IMR-90 (cell line): ENCODE measurements around the gene FBXW8. TPM values are rescaled to one million over a fixed set of nuclear protein-coding genes. Genes with fewer than 3 reads are reported as not detected.

Source experiments
- ATAC-seq: fragments of 200-7000 bp; cut with Tn5 transposase; 2 replicates; pipeline ENCODE4 v1.9.1; 2020; ENCODE audit warnings: low read depth, mild to moderate bottlenecking, moderate library complexity
- BruUV-seq: library from RNA; stranded (reverse); fragments of 400-500 nt; replicated peaks from 2 replicates; lab custom pipeline; 2021; lab: Mats Ljungman, UMichigan
- CTCF ChIA-PET: fragments of 300-600 bp; formaldehyde crosslinking; extraction: SDS; loops from one replicate; lab custom pipeline; 2021; ENCODE audit warnings: antibody characterized with exemption; lab: Yijun Ruan, JAX
- POLR2A ChIA-PET: fragments of 300-600 bp; sonication (Branson Sonifier 250); formaldehyde crosslinking; loops from one replicate; lab custom pipeline; 2022; ENCODE audit warnings: antibody characterized with exemption; ENCODE audit not compliant: unreplicated experiment; lab: Charles Lee
- DNase-seq: peaks from one replicate; pipeline ENCODE4 v3.0.0; 2013
- H2AFZ ChIP-seq: replicated peaks from 2 replicates; pipeline ENCODE3; 2013; ENCODE audit warnings: low read length, mild to moderate bottlenecking; ENCODE audit not compliant: poor library complexity
- H2AK5ac ChIP-seq: 2 replicates; pipeline ENCODE4 v1.6.1; 2013; ENCODE audit warnings: low read depth, low read length, inconsistent platforms
- H2AK9ac ChIP-seq: replicated peaks from 2 replicates; pipeline ENCODE3; 2013; ENCODE audit warnings: mild to moderate bottlenecking, low read depth, low read length, moderate library complexity; ENCODE audit not compliant: poor library complexity
- H2BK120ac ChIP-seq: 2 replicates; pipeline ENCODE4 v1.6.1; 2013; ENCODE audit warnings: low read depth, low read length, inconsistent platforms
- H2BK15ac ChIP-seq: 3 replicates; pipeline ENCODE4 v1.6.1; 2013; ENCODE audit warnings: low read depth, low read length, inconsistent platforms
- H2BK20ac ChIP-seq: 2 replicates; pipeline ENCODE4 v1.6.1; 2013; ENCODE audit warnings: low read depth, mild to moderate bottlenecking, inconsistent platforms, low read length, moderate library complexity
- H2BK5ac ChIP-seq: 2 replicates; pipeline ENCODE4 v1.6.1; 2013; ENCODE audit warnings: mild to moderate bottlenecking, low read depth, low read length, inconsistent platforms; ENCODE audit not compliant: poor library complexity, severe bottlenecking
- H3K14ac ChIP-seq: replicated peaks from 2 replicates; pipeline ENCODE4 v1.6.1; 2013; ENCODE audit warnings: low read depth, low read length, inconsistent platforms
- H3K18ac ChIP-seq: 2 replicates; pipeline ENCODE4 v1.6.1; 2013; ENCODE audit warnings: low read depth, low read length, control low read depth
- H3K23ac ChIP-seq: 2 replicates; pipeline ENCODE4 v1.6.1; 2013; ENCODE audit warnings: low read depth, low read length, inconsistent platforms
- H3K27ac ChIP-seq: 2 replicates; pipeline ENCODE4 v1.5.1; 2013; ENCODE audit warnings: mild to moderate bottlenecking, control low read depth, low read length; ENCODE audit not compliant: insufficient read depth
- H3K27me3 ChIP-seq: 2 replicates; pipeline ENCODE4 v1.6.1; 2013; ENCODE audit warnings: low read length; ENCODE audit not compliant: control insufficient read depth, insufficient read depth
- H3K36me3 ChIP-seq: 2 replicates; pipeline ENCODE4 v1.6.1; 2013; ENCODE audit warnings: low read length, mixed read lengths; ENCODE audit not compliant: control insufficient read depth, insufficient read depth
- H3K4ac ChIP-seq: 2 replicates; pipeline ENCODE4 v1.6.1; 2013; ENCODE audit warnings: low read depth, low read length, inconsistent platforms
- H3K4me1 ChIP-seq: 2 replicates; pipeline ENCODE4 v1.6.1; 2013; ENCODE audit warnings: low read length, mixed read lengths; ENCODE audit not compliant: control insufficient read depth, insufficient read depth
- H3K4me2 ChIP-seq: 2 replicates; pipeline ENCODE4 v1.6.1; 2013; ENCODE audit warnings: low read depth, mild to moderate bottlenecking, control low read depth, low read length, moderate library complexity
- H3K4me3 ChIP-seq: 2 replicates; pipeline ENCODE4 v1.5.1; 2013; ENCODE audit warnings: low read depth, mild to moderate bottlenecking, control low read depth, low read length, moderate library complexity; ENCODE audit not compliant: insufficient read depth
- H3K56ac ChIP-seq: 2 replicates; pipeline ENCODE4 v1.6.1; 2013; ENCODE audit warnings: low read length, inconsistent platforms; ENCODE audit not compliant: insufficient read depth; ENCODE audit errors: extremely low read depth
- H3K79me1 ChIP-seq, 2 experiments: 2 replicates each; pipeline ENCODE4 v1.6.1; 2013; ENCODE audit warnings: low read length in 2 of 2, inconsistent platforms in 1 of 2, low read depth in 1 of 2
- H3K9ac ChIP-seq: 2 replicates; pipeline ENCODE4 v1.6.1; 2013; ENCODE audit warnings: low read depth, low read length, control low read depth
- H3K9me1 ChIP-seq: 2 replicates; pipeline ENCODE4 v1.6.1; 2013; ENCODE audit warnings: low read length, inconsistent platforms; ENCODE audit not compliant: insufficient read depth
- H3K9me3 ChIP-seq: 2 replicates; pipeline ENCODE4 v1.6.1; 2013; ENCODE audit warnings: low read length; ENCODE audit not compliant: control insufficient read depth, insufficient read depth
- H4K20me1 ChIP-seq: 2 replicates; pipeline ENCODE4 v1.6.1; 2013; ENCODE audit warnings: low read length, inconsistent platforms; ENCODE audit not compliant: insufficient read depth
- H4K5ac ChIP-seq: 2 replicates; pipeline ENCODE4 v1.6.1; 2013; ENCODE audit warnings: mild to moderate bottlenecking, low read depth, low read length, control low read depth
- H4K8ac ChIP-seq, 2 experiments: 2 replicates each; pipeline ENCODE4 v1.6.1; 2013; ENCODE audit warnings: low read depth in 2 of 2, low read length in 2 of 2, control low read depth in 1 of 2, inconsistent platforms in 1 of 2
- H4K91ac ChIP-seq: 2 replicates; pipeline ENCODE4 v1.6.1; 2013; ENCODE audit warnings: low read depth, low read length, inconsistent platforms; ENCODE audit not compliant: insufficient read depth
- NFE2L2 ChIP-seq: fragments of 150-350 bp; IDR thresholded peaks from 2 replicates; pipeline ENCODE4 v1.6.1; 2016; ENCODE audit warnings: low read depth, mild to moderate bottlenecking, low read length
- POLR2A ChIP-seq: IDR thresholded peaks from 2 replicates; pipeline ENCODE4 v1.6.1; 2012; ENCODE audit warnings: mild to moderate bottlenecking, low read depth, low read length
- RFX5 ChIP-seq: IDR thresholded peaks from 2 replicates; pipeline ENCODE4 v1.8.0; 2012; ENCODE audit warnings: low read depth, mild to moderate bottlenecking, low read length, moderate library complexity
- dilution Hi-C: fragments of 300-500 bp; cut with HindIII; formaldehyde crosslinking; loops from one replicate; pipeline ENCODE4 v1.14.3; 2018; ENCODE audit warnings: low sequenced_read_pairs; ENCODE audit not compliant: unreplicated experiment
- in situ Hi-C: fragments of 300-500 bp; cut with MboI; formaldehyde crosslinking; loops from 3 replicates; pipeline ENCODE4 v1.14.3; 2019; ENCODE audit warnings: low sequenced_read_pairs, inconsistent platforms, mixed read lengths
- intact Hi-C: fragments of 100-400 bp; cut with micrococcal nuclease; formaldehyde crosslinking; loops from 2 replicates; pipeline ENCODE4 v1.10.0; 2022
- polyA plus RNA-seq, 3 experiments: library from polyadenylated mRNA; depleted of rRNA; stranded (reverse); fragments of >200 nt; gene quantifications; 2 replicates each; pipeline ENCODE4 v1.2.3, GENCODE V29; 2012; ENCODE audit warnings: low replicate concordance in 1 of 3
- total RNA-seq: library from RNA; depleted of rRNA; stranded (reverse); fragments of >200 nt; gene quantifications from 2 replicates; pipeline ENCODE4 v1.2.3, GENCODE V29; 2012
- TF ChIP-seq, protein P1 (sequence below): fragments of 150-350 bp; IDR thresholded peaks from 2 replicates; pipeline ENCODE4 v1.6.1; 2016; ENCODE audit warnings: low read depth, mild to moderate bottlenecking, low read length, moderate library complexity, borderline replicate concordance

The FBXW8 gene
- total and polyA plus RNA-seq, 2 of the 4 experiments (the other 2 are of a cell fraction), result 20.3 to 25.8 TPM

DNA sequence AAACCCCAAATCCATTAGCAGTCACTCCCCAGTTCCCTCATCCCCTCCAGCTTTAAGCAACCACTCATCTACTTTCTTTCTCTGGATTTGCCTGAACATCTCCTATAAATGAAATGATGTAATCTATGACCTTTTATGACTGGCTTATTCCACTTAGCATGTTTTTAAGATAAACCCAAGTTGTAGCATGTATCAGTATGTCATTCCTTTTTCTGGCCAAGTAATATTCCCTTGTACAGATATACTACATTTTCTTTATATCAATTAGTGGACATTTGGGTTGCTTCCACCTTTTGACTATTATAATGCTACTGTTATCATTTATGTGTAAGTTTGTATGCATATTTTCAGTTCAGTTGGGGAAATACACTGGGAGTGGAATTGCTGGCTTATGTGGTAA is 105.1 kb downstream of the FBXW8 start:
- no peak for TF ChIP-seq NFE2L2
- TF ChIP-seq, protein P1, sequence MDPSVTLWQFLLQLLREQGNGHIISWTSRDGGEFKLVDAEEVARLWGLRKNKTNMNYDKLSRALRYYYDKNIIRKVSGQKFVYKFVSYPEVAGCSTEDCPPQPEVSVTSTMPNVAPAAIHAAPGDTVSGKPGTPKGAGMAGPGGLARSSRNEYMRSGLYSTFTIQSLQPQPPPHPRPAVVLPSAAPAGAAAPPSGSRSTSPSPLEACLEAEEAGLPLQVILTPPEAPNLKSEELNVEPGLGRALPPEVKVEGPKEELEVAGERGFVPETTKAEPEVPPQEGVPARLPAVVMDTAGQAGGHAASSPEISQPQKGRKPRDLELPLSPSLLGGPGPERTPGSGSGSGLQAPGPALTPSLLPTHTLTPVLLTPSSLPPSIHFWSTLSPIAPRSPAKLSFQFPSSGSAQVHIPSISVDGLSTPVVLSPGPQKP, result no peak
- no peak for TF ChIP-seq POLR2A
- no peak for TF ChIP-seq RFX5
- no peak overlapping the region for H3K4ac ChIP-seq
- no peak overlapping the region for H3K27ac ChIP-seq
- H3K79me1 ChIP-seq, result peaks cover 8 to 18% of the 10 kb centered on the region in 2 experiments; a peak in 3 of 4 replicates
- no peak overlapping the region for H2BK20ac ChIP-seq
- H3K27me3 ChIP-seq, result no peaks in the 10 kb centered on the region
- ChIA-PET CTCF (no interaction called here), POLR2A (no interaction called here)
- in situ Hi-C loops (no loop called here), intact Hi-C loops (no loop called here), dilution Hi-C loops (no loop called here)
- BruUV-seq, result no TSS peak
- no peak overlapping the region for H4K91ac ChIP-seq
- no peak for ATAC-seq
- peaks cover 12% of the 10 kb centered on the region; the same call in 1 of the 2 replicates for H4K20me1 ChIP-seq
- H4K5ac ChIP-seq, result no peak overlapping the region
- H3K14ac ChIP-seq, result no peak overlapping the region
- H2AFZ ChIP-seq, result no peak overlapping the region
- H3K18ac ChIP-seq, result no peak overlapping the region
- H2AK5ac ChIP-seq, result no peak overlapping the region
- DNase-seq, result no peak
- H3K4me3 ChIP-seq, result no peak overlapping the region
- peaks cover 34% of the 10 kb centered on the region for H3K36me3 ChIP-seq
- H2BK120ac ChIP-seq, result no peak overlapping the region
- no peak overlapping the region for H3K9ac ChIP-seq
- no peak overlapping the region for H2BK15ac ChIP-seq
- no peak overlapping the region for H3K23ac ChIP-seq
- H2AK9ac ChIP-seq, result no peak overlapping the region
- H3K9me1 ChIP-seq, result no peaks in the 10 kb centered on the region
- H3K9me3 ChIP-seq, result peaks cover 2% of the 10 kb centered on the region
- H4K8ac ChIP-seq, result no peak overlapping the region
- H3K56ac ChIP-seq, result no peak overlapping the region
- H3K4me1 ChIP-seq, result no peaks in the 10 kb centered on the region
- no peak overlapping the region for H2BK5ac ChIP-seq
- H3K4me2 ChIP-seq, result no peak overlapping the region
